DND-41 (cell line): ENCODE results near the gene RNF145.

Experiments
- EZH2 ChIP-seq: IDR thresholded peaks from 3 replicates; pipeline ENCODE4 v1.6.1; 2012; ENCODE audit warnings: borderline replicate concordance, low read depth, mild to moderate bottlenecking, moderate library complexity, low read length, inconsistent platforms; ENCODE audit not compliant: severe bottlenecking
- TF ChIP-seq, protein P1 (sequence below): IDR thresholded peaks from 2 replicates; pipeline ENCODE4 v1.5.1; 2012; ENCODE audit warnings: borderline replicate concordance, low read length, moderate library complexity, mild to moderate bottlenecking; ENCODE audit not compliant: poor library complexity, severe bottlenecking; ENCODE audit errors: extremely low read depth

DNA sequence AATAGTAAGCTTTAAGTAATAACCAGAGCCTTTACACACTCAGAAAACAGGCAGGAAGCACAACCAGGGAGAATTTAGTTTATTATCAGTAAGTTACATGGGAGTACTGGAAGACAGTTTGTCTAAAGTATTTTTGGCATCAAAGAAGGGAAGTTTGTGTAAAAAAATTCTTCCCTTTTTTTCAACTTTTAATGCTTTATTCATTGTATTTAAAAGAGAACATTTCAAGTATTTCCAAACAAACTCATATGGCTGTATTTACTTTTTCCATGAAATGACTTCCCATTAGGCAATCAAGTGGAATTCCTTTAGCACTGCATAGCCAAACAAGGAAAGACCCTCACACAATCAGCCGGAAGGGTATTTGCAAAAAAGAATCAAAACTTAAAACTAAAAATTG is 26.7 kb downstream of the RNF145 start:
- TF ChIP-seq, protein P1, sequence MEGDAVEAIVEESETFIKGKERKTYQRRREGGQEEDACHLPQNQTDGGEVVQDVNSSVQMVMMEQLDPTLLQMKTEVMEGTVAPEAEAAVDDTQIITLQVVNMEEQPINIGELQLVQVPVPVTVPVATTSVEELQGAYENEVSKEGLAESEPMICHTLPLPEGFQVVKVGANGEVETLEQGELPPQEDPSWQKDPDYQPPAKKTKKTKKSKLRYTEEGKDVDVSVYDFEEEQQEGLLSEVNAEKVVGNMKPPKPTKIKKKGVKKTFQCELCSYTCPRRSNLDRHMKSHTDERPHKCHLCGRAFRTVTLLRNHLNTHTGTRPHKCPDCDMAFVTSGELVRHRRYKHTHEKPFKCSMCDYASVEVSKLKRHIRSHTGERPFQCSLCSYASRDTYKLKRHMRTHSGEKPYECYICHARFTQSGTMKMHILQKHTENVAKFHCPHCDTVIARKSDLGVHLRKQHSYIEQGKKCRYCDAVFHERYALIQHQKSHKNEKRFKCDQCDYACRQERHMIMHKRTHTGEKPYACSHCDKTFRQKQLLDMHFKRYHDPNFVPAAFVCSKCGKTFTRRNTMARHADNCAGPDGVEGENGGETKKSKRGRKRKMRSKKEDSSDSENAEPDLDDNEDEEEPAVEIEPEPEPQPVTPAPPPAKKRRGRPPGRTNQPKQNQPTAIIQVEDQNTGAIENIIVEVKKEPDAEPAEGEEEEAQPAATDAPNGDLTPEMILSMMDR: no peak
- no peak for TF ChIP-seq EZH2
